Measurements from ENCODE around the gene MEGF11. TPM values are rescaled to one million over a fixed set of nuclear protein-coding genes. Genes with fewer than 3 reads are reported as not detected.

MEGF11 gene
- total RNA-seq, 1 experiment from 2014 or later = 1.2 TPM

GRCh38 chr15:66186049-66186825, 67.3 kb downstream of the MEGF11 start:
- Histone ChIP-seq H3K27me3 (ENCODE audit: insufficient read depth, low read length) (no peaks in the 10 kb centered on the region), H2BK120ac (ENCODE audit: low read depth, low read length, poor library complexity, severe bottlenecking) (no peak overlapping the region), H3T11ph (ENCODE audit: low read length) (no peak overlapping the region), H2BK15ac (ENCODE audit: low read depth, low read length) (no peak overlapping the region), H4K20me1 (ENCODE audit: control insufficient read depth, insufficient read depth, insufficient read length) (no peaks in the 10 kb centered on the region), H3K9me3 (ENCODE audit: control insufficient read depth, low read depth, low read length) (no peaks in the 10 kb centered on the region), H3K56ac (ENCODE audit: insufficient read length, low read depth, low read length) (no peak overlapping the region), H4K91ac (ENCODE audit: insufficient read length, low read depth, low read length) (no peak overlapping the region), H3K79me2 (ENCODE audit: insufficient read depth, low read length) (no peaks in the 10 kb centered on the region), H2AFZ (ENCODE audit: low read length) (no peak overlapping the region), H2BK12ac (ENCODE audit: insufficient read length, low read depth, low read length) (no peak overlapping the region), H2BK20ac (ENCODE audit: low read depth, low read length, poor library complexity, severe bottlenecking) (no peak overlapping the region), H3K4me2 (ENCODE audit: insufficient read depth, insufficient read length, low read length) (no peak overlapping the region), H4K8ac (replicated peaks; ENCODE audit: insufficient read length, low read depth, low read length) (no peak overlapping the region), H2BK5ac (ENCODE audit: insufficient read length, low read length) (no peak overlapping the region), H3K23ac (ENCODE audit: insufficient read length, low read depth, low read length) (no peak overlapping the region), H3K23me2 (ENCODE audit: insufficient read length, low read depth, low read length, poor library complexity, severe bottlenecking) (no peaks in the 10 kb centered on the region), H3K79me1 (ENCODE audit: insufficient read depth, low read depth, low read length, poor library complexity, severe bottlenecking) (no peaks in the 10 kb centered on the region), H3K9ac (ENCODE audit: extremely low read depth, insufficient read length, low read length) (no peak overlapping the region), H3K14ac (ENCODE audit: insufficient read depth, low read length) (no peak overlapping the region), H3K4me1 (ENCODE audit: insufficient read depth, low read length) (peaks cover 1% of the 10 kb centered on the region; the same call in 1 of the 2 replicates), H2AK5ac (ENCODE audit: insufficient read length, low read length) (no peak overlapping the region), H3K4ac (ENCODE audit: low read depth, low read length) (no peak overlapping the region), H3K27ac (ENCODE audit: insufficient read length, low read depth, low read length) (no peak overlapping the region), H4K5ac (ENCODE audit: insufficient read length, low read depth, low read length) (no peak overlapping the region), H3K18ac (ENCODE audit: insufficient read length, low read depth, low read length) (no peak overlapping the region)
- DNase-seq = peak; percentile 5
- TF ChIP-seq CTCF (conservative IDR thresholded peaks at IDR 0.05) = no peak
- peaks cover 59 to 83% of the 10 kb centered on the region in 2 experiments for H3K4me1 Mint-ChIP-seq
- H3K27me3 Mint-ChIP-seq (ENCODE audit: low read depth) = no peaks in the 10 kb centered on the region
- no peaks in the 10 kb centered on the region for H3K36me3 Mint-ChIP-seq (ENCODE audit: insufficient read depth in 1 of 3, low read depth in 3 of 3)
- WGBS (ENCODE audit: extremely low coverage, insufficient read length, low lambda C conversion rate) = no CpG with 5 or more reads among the region's 7 CpGs
- H3K4me3 Mint-ChIP-seq = no peak overlapping the region
- H3K9me3 Mint-ChIP-seq = no peaks in the 10 kb centered on the region; a peak in 1 of 5 replicates
- H3K27ac Mint-ChIP-seq = no peak overlapping the region; a peak in 2 of 7 replicates
